H9 (cell line): ENCODE measurements around the gene EPS8. TPM values are rescaled to one million over a fixed set of nuclear protein-coding genes. Genes with fewer than 3 reads are reported as not detected.

ENCODE experiments used
- DNase-seq: peaks from one replicate; pipeline ENCODE4 v3.0.0-alpha.2; 2017
- H2AFZ ChIP-seq: one replicate; pipeline ENCODE4 v1.6.1; 2013; ENCODE audit warnings: mild to moderate bottlenecking, low read length, control low read depth, moderate library complexity
- H2AK5ac ChIP-seq: 2 replicates; pipeline ENCODE4 v1.6.1; 2013; ENCODE audit warnings: low read length, control low read depth, mixed read lengths; ENCODE audit not compliant: insufficient read length
- H2BK120ac ChIP-seq: one replicate; pipeline ENCODE4 v1.6.1; 2013; ENCODE audit warnings: low read depth, mild to moderate bottlenecking, low read length, control low read depth, inconsistent platforms; ENCODE audit not compliant: poor library complexity, severe bottlenecking
- H2BK12ac ChIP-seq: 2 replicates; pipeline ENCODE4 v1.6.1; 2013; ENCODE audit warnings: low read length, control low read depth, mixed read lengths, low read depth; ENCODE audit not compliant: insufficient read length
- H2BK15ac ChIP-seq: 2 replicates; pipeline ENCODE4 v1.6.1; 2013; ENCODE audit warnings: low read depth, low read length, control low read depth
- H2BK20ac ChIP-seq: one replicate; pipeline ENCODE4 v1.6.1; 2013; ENCODE audit warnings: low read depth, mild to moderate bottlenecking, low read length, control low read depth, inconsistent platforms; ENCODE audit not compliant: poor library complexity, severe bottlenecking
- H2BK5ac ChIP-seq: 2 replicates; pipeline ENCODE4 v1.6.1; 2013; ENCODE audit warnings: low read length, control low read depth, mixed read lengths; ENCODE audit not compliant: insufficient read length
- H3K14ac ChIP-seq: 2 replicates; pipeline ENCODE4 v1.6.1; 2013; ENCODE audit warnings: low read length, control low read depth; ENCODE audit not compliant: insufficient read depth
- H3K18ac ChIP-seq: 2 replicates; pipeline ENCODE4 v1.6.1; 2013; ENCODE audit warnings: low read depth, mild to moderate bottlenecking, mixed read lengths, low read length, control low read depth; ENCODE audit not compliant: insufficient read length
- H3K23ac ChIP-seq: 2 replicates; pipeline ENCODE4 v1.6.1; 2013; ENCODE audit warnings: low read length, control low read depth, mixed read lengths, low read depth; ENCODE audit not compliant: insufficient read length
- H3K23me2 ChIP-seq: 2 replicates; pipeline ENCODE4 v1.6.1; 2013; ENCODE audit warnings: low read depth, mild to moderate bottlenecking, mixed read lengths, low read length, control low read depth; ENCODE audit not compliant: insufficient read length, poor library complexity, severe bottlenecking
- H3K27ac ChIP-seq: 2 replicates; pipeline ENCODE4 v1.5.1; 2013; ENCODE audit warnings: low read length, control low read depth, mixed read lengths, low read depth; ENCODE audit not compliant: insufficient read length
- H3K27me3 ChIP-seq: 2 replicates; pipeline ENCODE4 v1.6.1; 2013; ENCODE audit warnings: low read length, control low read depth, inconsistent platforms; ENCODE audit not compliant: insufficient read depth
- H3K4ac ChIP-seq: 2 replicates; pipeline ENCODE4 v1.6.1; 2013; ENCODE audit warnings: low read depth, mild to moderate bottlenecking, control low read depth, inconsistent platforms, low read length, moderate library complexity
- H3K4me1 ChIP-seq: 2 replicates; pipeline ENCODE4 v1.6.1; 2013; ENCODE audit warnings: low read length, control low read depth, inconsistent platforms; ENCODE audit not compliant: insufficient read depth
- H3K4me2 ChIP-seq: 2 replicates; pipeline ENCODE4 v1.6.1; 2013; ENCODE audit warnings: low read length, control low read depth, mixed read lengths; ENCODE audit not compliant: insufficient read length, insufficient read depth
- H3K56ac ChIP-seq: 2 replicates; pipeline ENCODE4 v1.6.1; 2013; ENCODE audit warnings: low read depth, mild to moderate bottlenecking, mixed read lengths, low read length, control low read depth; ENCODE audit not compliant: insufficient read length
- H3K79me1 ChIP-seq: 2 replicates; pipeline ENCODE4 v1.6.1; 2013; ENCODE audit warnings: low read depth, mild to moderate bottlenecking, moderate library complexity, low read length, control low read depth, inconsistent platforms; ENCODE audit not compliant: insufficient read depth, poor library complexity, severe bottlenecking
- H3K79me2 ChIP-seq: 2 replicates; pipeline ENCODE4 v1.6.1; 2013; ENCODE audit warnings: low read length, control low read depth, inconsistent platforms; ENCODE audit not compliant: insufficient read depth
- H3K9ac ChIP-seq: 2 replicates; pipeline ENCODE4 v1.6.1; 2013; ENCODE audit warnings: low read length, control low read depth, mixed read lengths; ENCODE audit not compliant: insufficient read length; ENCODE audit errors: extremely low read depth
- H3K9me3 ChIP-seq: one replicate; pipeline ENCODE4 v1.6.1; 2013; ENCODE audit warnings: low read depth, low read length, inconsistent platforms; ENCODE audit not compliant: control insufficient read depth
- H3T11ph ChIP-seq: one replicate; pipeline ENCODE4 v1.6.1; 2013; ENCODE audit warnings: mild to moderate bottlenecking, low read length, control low read depth, inconsistent platforms
- H4K20me1 ChIP-seq: one replicate; pipeline ENCODE4 v1.6.1; 2013; ENCODE audit not compliant: control insufficient read depth, insufficient read length, insufficient read depth
- H4K5ac ChIP-seq: 2 replicates; pipeline ENCODE4 v1.6.1; 2013; ENCODE audit warnings: low read depth, mild to moderate bottlenecking, mixed read lengths, low read length, control low read depth; ENCODE audit not compliant: insufficient read length
- H4K8ac ChIP-seq: replicated peaks from 2 replicates; pipeline ENCODE4 v1.6.1; 2013; ENCODE audit warnings: low read length, control low read depth, mixed read lengths, low read depth; ENCODE audit not compliant: insufficient read length
- H4K91ac ChIP-seq: 2 replicates; pipeline ENCODE4 v1.6.1; 2013; ENCODE audit warnings: low read depth, mild to moderate bottlenecking, moderate library complexity, mixed read lengths, low read length, control low read depth; ENCODE audit not compliant: insufficient read length
- H3K27ac Mint-ChIP-seq, 3 experiments: 2 replicates in 2 of 3; 3 replicates in 1 of 3; pipeline ENCODE4 v1.8.0; 2020 to 2021; ENCODE audit warnings: mixed read lengths in 3 of 3, mild to moderate bottlenecking in 1 of 3, moderate library complexity in 1 of 3
- H3K27me3 Mint-ChIP-seq: 2 replicates; pipeline ENCODE4 v1.8.0; 2021; ENCODE audit warnings: low read depth, mild to moderate bottlenecking, moderate library complexity, mixed read lengths
- H3K36me3 Mint-ChIP-seq, 3 experiments: 2 replicates in 2 of 3; 3 replicates in 1 of 3; pipeline ENCODE4 v1.8.0; 2020 to 2021; ENCODE audit warnings: low read depth in 3 of 3, mixed read lengths in 3 of 3; ENCODE audit not compliant: insufficient read depth in 1 of 3
- H3K4me1 Mint-ChIP-seq, 2 experiments: 2 replicates each; pipeline ENCODE4 v1.8.0; 2020; ENCODE audit warnings: mixed read lengths in 2 of 2
- H3K4me3 Mint-ChIP-seq, 2 experiments: 2 replicates in 1 of 2; 3 replicates in 1 of 2; pipeline ENCODE4 v1.8.0; 2020 to 2021; ENCODE audit warnings: mild to moderate bottlenecking in 2 of 2, mixed read lengths in 2 of 2, moderate library complexity in 1 of 2
- H3K9me3 Mint-ChIP-seq, 2 experiments: 2 replicates in 1 of 2; 3 replicates in 1 of 2; pipeline ENCODE4 v1.8.0; 2020; ENCODE audit warnings: mild to moderate bottlenecking in 2 of 2, mixed read lengths in 2 of 2, moderate library complexity in 1 of 2
- CTCF ChIP-seq: fragments of 200-600 bp; sonication (generic); conservative IDR thresholded peaks from 3 replicates; pipeline ENCODE4 v1.8.0; 2021; ENCODE audit warnings: antibody characterized with exemption, mild to moderate bottlenecking
- WGBS: extraction: QIAGEN DNeasy Blood & Tissue Kit; methylation state at CpG from one replicate; pipeline ENCODE4 v1.1.7; 2013; ENCODE audit warnings: missing lambda C conversion rate, low lambda C conversion rate, mixed read lengths; ENCODE audit not compliant: insufficient read length; ENCODE audit errors: extremely low coverage; 5-methylcytosine and 5-hydroxymethylcytosine counted together
- total RNA-seq: library from RNA; stranded (reverse); gene quantifications from 2 replicates; pipeline ENCODE4 v1.2.1, GENCODE V29; 2021

EPS8 gene
- total RNA-seq, 1 experiment from 2014 or later, result 2.2 TPM

- Mint-ChIP-seq H3K36me3 (no peaks in the 10 kb centered on the region), H3K27ac (no peak overlapping the region; a peak in 1 of 7 replicates), H3K4me3 (no peak overlapping the region), H3K27me3 (no peaks in the 10 kb centered on the region), H3K4me1 (no peaks in the 10 kb centered on the region), H3K9me3 (no peaks in the 10 kb centered on the region)
- no peak overlapping the region for H2AFZ ChIP-seq
- no peaks in the 10 kb centered on the region for H3K4me1 ChIP-seq
- H3K23me2 ChIP-seq, result no peaks in the 10 kb centered on the region
- H3K23ac ChIP-seq, result no peak overlapping the region
- H3K9me3 ChIP-seq, result no peaks in the 10 kb centered on the region
- H3K27me3 ChIP-seq, result no peaks in the 10 kb centered on the region
- TF ChIP-seq CTCF, result no peak
- no peak overlapping the region for H2BK20ac ChIP-seq
- no peak overlapping the region for H3K4me2 ChIP-seq
- H2BK12ac ChIP-seq, result no peak overlapping the region
- H2BK15ac ChIP-seq, result no peak overlapping the region
- no peak overlapping the region for H3K56ac ChIP-seq
- H4K91ac ChIP-seq, result no peak overlapping the region
- H3K4ac ChIP-seq, result no peak overlapping the region
- no peaks in the 10 kb centered on the region for H3K79me1 ChIP-seq
- no peaks in the 10 kb centered on the region for H3K79me2 ChIP-seq
- H3K27ac ChIP-seq, result no peak overlapping the region
- H4K5ac ChIP-seq, result no peak overlapping the region
- no peak overlapping the region for H3K9ac ChIP-seq
- WGBS, result no CpG with 5 or more reads among the region's 4 CpGs
- no peak overlapping the region for H2BK5ac ChIP-seq
- H3K18ac ChIP-seq, result no peak overlapping the region
- H4K8ac ChIP-seq, result no peak overlapping the region
- no peak overlapping the region for H3T11ph ChIP-seq
- no peak overlapping the region for H2BK120ac ChIP-seq
- H2AK5ac ChIP-seq, result no peak overlapping the region
- no peaks in the 10 kb centered on the region for H4K20me1 ChIP-seq
- DNase-seq, result no peak
- H3K14ac ChIP-seq, result no peak overlapping the region
Measured at GRCh38 chr12:15721316-15722115, 67.7 kb downstream of the EPS8 start.
